Fibroblast of the conjunctiva (primary cell): ENCODE data around the gene PUDP.
A peak's percentile ranks its signal among the peaks of the same experiment; 100 is the strongest.
"Not testable (repeated sequence)": the region's sequence is repeated elsewhere in the genome, so short reads cannot be mapped to it uniquely, and the experiment has no call there.

Source experiments
- DNase-seq: peaks from one replicate; pipeline ENCODE4 v3.0.0-alpha.2; 2010; ENCODE audit warnings: low read depth

PUDP gene

GRCh38 chrX:7147978-7148854 lies at the start of gene PUDP:
TSS of gene PUDP (minus strand) at chrX:7148153. CDS start at chrX:7148113, 40 bp downstream.
- DNase-seq = peak; percentile 78

- no peak for DNase-seq
Observed at GRCh38 chrX:7194606-7195005, 46.7 kb upstream of the PUDP start.

GRCh38 chrX:7192871-7193270 lies 44.9 kb upstream of the PUDP start:
- DNase-seq = no peak

GRCh38 chrX:7191681-7192110 lies 43.7 kb upstream of the PUDP start:
- DNase-seq = no peak

- DNase-seq = no peak
Observed at GRCh38 chrX:7190157-7190556, 42.2 kb upstream of the PUDP start.

- DNase-seq = no peak
Observed at GRCh38 chrX:7188672-7189071, 40.7 kb upstream of the PUDP start.

GRCh38 chrX:7184816-7185215 lies 36.9 kb upstream of the PUDP start:
- no peak for DNase-seq

GRCh38 chrX:7179446-7179845 lies 31.5 kb upstream of the PUDP start:
- DNase-seq = no peak

- not testable (repeated sequence) for DNase-seq
Observed at GRCh38 chrX:7178859-7179258, 30.9 kb upstream of the PUDP start.

- no peak for DNase-seq
Observed at GRCh38 chrX:7170898-7171297, 22.9 kb upstream of the PUDP start.

- DNase-seq = no peak
Observed at GRCh38 chrX:7169627-7170026, 21.7 kb upstream of the PUDP start.

GRCh38 chrX:7168371-7168770 lies 20.4 kb upstream of the PUDP start:
- no peak for DNase-seq

- DNase-seq = no peak
Observed at GRCh38 chrX:7164174-7164573, 16.2 kb upstream of the PUDP start.

GRCh38 chrX:7163146-7163677 lies 15.3 kb upstream of the PUDP start:
- no peak for DNase-seq

GRCh38 chrX:7159149-7159861 lies 11.4 kb upstream of the PUDP start:
- no peak for DNase-seq

GRCh38 chrX:7158468-7158990 lies 10.6 kb upstream of the PUDP start:
- DNase-seq = no peak

- no peak for DNase-seq
Observed at GRCh38 chrX:7156879-7157278, 8.9 kb upstream of the PUDP start.

- no peak for DNase-seq
Observed at GRCh38 chrX:7155163-7155562, 7.2 kb upstream of the PUDP start.

GRCh38 chrX:7154041-7154597 lies 6.2 kb upstream of the PUDP start:
- no peak for DNase-seq

- DNase-seq = no peak
Observed at GRCh38 chrX:7153231-7153630, 5.3 kb upstream of the PUDP start.

- DNase-seq = no peak
Observed at GRCh38 chrX:7149411-7149810, 1.5 kb upstream of the PUDP start.

GRCh38 chrX:7147413-7147977 lies 458 bp downstream of the PUDP start, which contains the start of gene STS:
TSS of gene STS (plus strand) at chrX:7147712. CDS start at chrX:7253200, 105,488 bp downstream.
- DNase-seq = no peak
